Omental fat pad (tissue), 4 donors: ENCODE data around the gene CIDEB. TPM values are rescaled to one million over a fixed set of nuclear protein-coding genes. Genes with fewer than 3 reads are reported as not detected.
A peak's percentile ranks its signal among the peaks of the same experiment; 100 is the strongest.

Source experiments
- ATAC-seq: fragments of 150-250 bp; one replicate; pipeline ENCODE4 v1.9.1; 2016; ENCODE audit warnings: mild to moderate bottlenecking, moderate library complexity; ENCODE audit not compliant: low FRiP score
- DNase-seq: peaks from one replicate; pipeline ENCODE4 v3.0.0-alpha.2; 2019; ENCODE audit warnings: low spot score
- total RNA-seq, 4 donors: library from RNA; depleted of rRNA; stranded (reverse); fragments of >200 nt; gene quantifications; one replicate each; pipeline ENCODE4 v1.1.0, GENCODE V29; 2016
- TF ChIP-seq, protein P1 (sequence below), 3 donors: fragments of 450-650 bp; IDR thresholded peaks; one replicate each; pipeline ENCODE4 v1.5.1; 2016 to 2017; ENCODE audit warnings: antibody characterized with exemption in 3 of 3, mild to moderate bottlenecking in 3 of 3, moderate library complexity in 2 of 3

Gene CIDEB
- total RNA-seq, 4 donors from 2014 or later = 9.1 to 23.8 (median 14.3) TPM

DNA sequence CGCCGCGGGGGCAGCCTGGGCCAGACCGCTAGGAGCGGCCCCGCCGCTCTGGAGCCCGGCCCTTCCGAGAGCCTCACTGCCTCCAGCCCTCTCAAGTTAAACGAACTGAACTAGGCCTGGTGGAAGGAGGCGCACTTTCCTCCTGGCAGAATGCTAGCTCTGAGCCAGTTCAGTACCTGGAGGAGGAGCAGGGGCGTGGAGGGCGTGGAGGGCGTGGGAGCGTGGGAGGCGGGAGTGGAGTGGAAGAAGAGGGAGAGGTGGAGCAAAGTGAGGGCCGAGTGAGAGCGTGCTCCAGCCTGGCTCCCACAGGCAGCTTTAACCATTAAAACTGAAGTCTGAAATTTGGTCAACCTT, 8.8 kb upstream of the CIDEB start:
- ATAC-seq (peak; percentile 28), DNase-seq (no peak)
- TF ChIP-seq, protein P1, sequence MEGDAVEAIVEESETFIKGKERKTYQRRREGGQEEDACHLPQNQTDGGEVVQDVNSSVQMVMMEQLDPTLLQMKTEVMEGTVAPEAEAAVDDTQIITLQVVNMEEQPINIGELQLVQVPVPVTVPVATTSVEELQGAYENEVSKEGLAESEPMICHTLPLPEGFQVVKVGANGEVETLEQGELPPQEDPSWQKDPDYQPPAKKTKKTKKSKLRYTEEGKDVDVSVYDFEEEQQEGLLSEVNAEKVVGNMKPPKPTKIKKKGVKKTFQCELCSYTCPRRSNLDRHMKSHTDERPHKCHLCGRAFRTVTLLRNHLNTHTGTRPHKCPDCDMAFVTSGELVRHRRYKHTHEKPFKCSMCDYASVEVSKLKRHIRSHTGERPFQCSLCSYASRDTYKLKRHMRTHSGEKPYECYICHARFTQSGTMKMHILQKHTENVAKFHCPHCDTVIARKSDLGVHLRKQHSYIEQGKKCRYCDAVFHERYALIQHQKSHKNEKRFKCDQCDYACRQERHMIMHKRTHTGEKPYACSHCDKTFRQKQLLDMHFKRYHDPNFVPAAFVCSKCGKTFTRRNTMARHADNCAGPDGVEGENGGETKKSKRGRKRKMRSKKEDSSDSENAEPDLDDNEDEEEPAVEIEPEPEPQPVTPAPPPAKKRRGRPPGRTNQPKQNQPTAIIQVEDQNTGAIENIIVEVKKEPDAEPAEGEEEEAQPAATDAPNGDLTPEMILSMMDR (IDR thresholded peaks at IDR 0.05) = no peak

DNA sequence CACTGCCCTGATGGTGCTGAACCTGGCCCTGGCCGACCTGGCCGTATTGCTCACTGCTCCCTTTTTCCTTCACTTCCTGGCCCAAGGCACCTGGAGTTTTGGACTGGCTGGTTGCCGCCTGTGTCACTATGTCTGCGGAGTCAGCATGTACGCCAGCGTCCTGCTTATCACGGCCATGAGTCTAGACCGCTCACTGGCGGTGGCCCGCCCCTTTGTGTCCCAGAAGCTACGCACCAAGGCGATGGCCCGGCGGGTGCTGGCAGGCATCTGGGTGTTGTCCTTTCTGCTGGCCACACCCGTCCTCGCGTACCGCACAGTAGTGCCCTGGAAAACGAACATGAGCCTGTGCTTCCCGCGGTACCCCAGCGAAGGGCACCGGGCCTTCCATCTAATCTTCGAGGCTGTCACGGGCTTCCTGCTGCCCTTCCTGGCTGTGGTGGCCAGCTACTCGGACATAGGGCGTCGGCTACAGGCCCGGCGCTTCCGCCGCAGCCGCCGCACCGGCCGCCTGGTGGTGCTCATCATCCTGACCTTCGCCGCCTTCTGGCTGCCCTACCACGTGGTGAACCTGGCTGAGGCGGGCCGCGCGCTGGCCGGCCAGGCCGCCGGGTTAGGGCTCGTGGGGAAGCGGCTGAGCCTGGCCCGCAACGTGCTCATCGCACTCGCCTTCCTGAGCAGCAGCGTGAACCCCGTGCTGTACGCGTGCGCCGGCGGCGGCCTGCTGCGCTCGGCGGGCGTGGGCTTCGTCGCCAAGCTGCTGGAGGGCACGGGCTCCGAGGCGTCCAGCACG, 8.2 kb upstream of the CIDEB start:
- DNase-seq = no peak

DNA sequence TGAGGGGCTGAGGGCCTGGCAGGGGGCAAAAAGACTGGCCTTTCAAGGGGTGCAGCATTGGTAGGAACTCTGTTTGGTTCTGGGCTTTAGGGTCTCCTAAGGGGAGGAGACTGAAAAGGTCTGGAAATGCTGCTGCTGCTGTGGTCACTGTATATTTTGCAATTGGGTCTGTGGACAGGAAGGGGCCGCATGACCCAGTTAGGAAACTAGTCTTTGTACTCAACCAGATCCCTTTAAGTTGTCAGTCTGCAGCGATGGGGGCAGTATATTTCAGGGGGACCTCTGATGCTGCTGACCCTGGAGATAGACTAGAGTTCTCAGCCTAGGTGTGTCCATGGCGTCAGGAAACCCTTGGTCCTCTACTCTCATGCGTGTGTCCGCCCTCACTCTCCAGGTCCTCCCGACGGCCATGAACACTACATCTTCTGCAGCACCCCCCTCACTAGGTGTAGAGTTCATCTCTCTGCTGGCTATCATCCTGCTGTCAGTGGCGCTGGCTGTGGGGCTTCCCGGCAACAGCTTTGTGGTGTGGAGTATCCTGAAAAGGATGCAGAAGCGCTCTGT, 7.5 kb upstream of the CIDEB start:
- ATAC-seq = no peak
- no peak for DNase-seq

More for the DNA sequence above, 8.2 kb upstream of the CIDEB start:
- TF ChIP-seq, protein P1 (IDR thresholded peaks at IDR 0.05) = no peak
- peak; percentile 4 for ATAC-seq

DNA sequence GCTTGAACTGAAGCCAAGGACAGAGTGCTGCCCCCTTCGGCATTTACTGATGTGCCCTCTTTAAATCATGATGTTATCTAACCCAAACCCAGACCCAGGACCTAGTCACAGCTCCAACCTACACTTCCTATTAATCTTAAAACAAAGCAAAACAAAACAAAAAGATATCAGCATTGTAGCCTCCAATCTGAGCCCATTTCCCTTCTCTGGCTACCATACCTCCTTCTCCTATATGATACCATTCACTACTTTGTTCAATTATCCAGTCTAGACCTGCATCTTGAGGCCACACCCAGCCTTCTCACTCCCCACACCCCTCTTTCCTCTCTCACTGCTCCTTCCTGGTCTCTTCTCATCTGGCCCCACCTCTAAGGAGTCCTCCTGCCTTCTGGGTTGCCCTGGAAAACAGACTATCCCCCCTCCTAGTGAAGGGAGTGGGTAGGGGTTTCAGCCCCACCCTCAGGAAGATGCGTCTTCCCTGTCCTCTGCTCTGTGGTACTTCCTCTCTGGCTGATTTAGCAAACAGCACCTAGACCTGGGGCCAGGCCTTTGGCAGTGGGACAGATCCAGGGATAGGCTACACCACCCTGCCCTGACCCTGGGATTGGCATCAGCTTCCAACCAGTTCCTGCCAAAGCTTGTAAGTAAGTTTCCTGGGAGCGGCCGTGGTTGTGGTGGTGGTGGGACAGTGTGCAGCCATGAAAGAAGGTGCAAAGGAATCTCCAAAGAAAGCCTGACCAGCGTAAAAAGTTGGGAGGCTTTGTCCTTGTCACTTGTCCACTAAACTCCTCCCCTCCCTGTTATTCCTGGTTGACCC, 6.8 kb upstream of the CIDEB start:
- ATAC-seq = no peak
- TF ChIP-seq, protein P1 (IDR thresholded peaks at IDR 0.05) = no peak
- DNase-seq = no peak

More for the DNA sequence above, 7.5 kb upstream of the CIDEB start:
- TF ChIP-seq, protein P1 (IDR thresholded peaks at IDR 0.05) = no peak

DNA sequence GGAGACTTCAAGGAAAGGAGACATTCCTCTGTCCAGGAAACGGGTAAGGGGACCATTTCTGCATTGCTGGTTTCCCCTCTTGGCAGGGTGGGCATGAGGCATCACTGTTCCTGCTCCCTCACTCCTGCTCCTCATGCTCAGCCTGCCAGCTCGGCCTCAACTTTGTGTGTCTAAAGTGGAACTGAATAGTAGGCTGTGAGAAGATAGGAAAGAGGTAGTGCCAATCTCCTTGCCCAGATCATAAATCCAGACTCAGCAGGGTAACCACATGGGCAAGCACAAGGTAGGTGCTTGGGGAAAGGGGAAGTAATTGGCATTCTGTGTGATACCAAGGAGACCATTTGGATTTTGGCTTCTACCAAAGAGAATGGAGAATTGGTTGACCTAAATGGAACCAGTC, 6.1 kb upstream of the CIDEB start:
- TF ChIP-seq, protein P1 (IDR thresholded peaks at IDR 0.05) = no peak
- DNase-seq (no peak), ATAC-seq (no peak)

DNA sequence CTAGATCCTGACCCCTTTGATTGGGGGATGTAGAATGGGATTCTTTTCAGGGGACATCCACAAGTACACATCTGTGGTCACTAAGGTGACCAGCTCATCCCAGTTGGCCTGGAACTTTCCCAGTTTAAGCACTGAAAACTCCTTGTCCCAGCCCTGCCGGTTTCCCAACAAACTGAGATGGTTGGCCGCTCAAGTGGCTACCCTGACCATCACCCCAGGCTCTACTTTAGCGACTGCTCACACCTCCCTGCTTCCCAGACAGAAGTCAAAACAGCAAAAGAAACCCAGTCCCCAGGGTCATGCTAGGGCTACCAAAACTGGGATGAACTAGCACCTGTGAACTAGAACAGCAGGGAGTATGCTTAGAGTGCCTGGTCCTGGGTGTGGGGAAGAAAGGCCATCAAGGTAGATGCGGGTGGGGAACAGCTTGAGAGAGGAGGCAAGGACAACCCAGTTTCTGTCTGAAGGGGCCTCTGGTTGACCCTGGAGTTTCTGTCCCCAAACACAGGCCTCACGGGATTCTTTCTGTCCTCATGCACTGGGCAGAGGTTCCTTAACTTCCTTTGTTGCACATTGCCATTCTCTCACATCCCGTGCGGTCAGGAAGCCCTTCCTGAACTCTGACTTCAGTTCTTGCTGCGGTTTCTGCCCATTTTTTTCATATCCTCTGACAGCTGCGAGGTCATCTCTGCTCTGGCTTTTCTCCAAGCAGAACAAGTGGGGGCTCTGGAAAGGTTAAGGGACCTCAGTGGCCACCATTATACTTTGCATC, 5.1 kb upstream of the CIDEB start:
- TF ChIP-seq, protein P1 (IDR thresholded peaks at IDR 0.05) = no peak
- no peak for ATAC-seq
- no peak for DNase-seq
